Gastroesophageal sphincter (tissue), 4 donors: ENCODE measurements around the gene DGKG. TPM values are rescaled to one million over a fixed set of nuclear protein-coding genes. Genes with fewer than 3 reads are reported as not detected.

Experiments used
- ATAC-seq: fragments of 150-250 bp; one replicate; pipeline ENCODE4 v1.9.1; 2016; ENCODE audit warnings: mild to moderate bottlenecking, moderate library complexity
- H3K27ac ChIP-seq, 4 donors: fragments of 200-600 bp; sonication (generic) in 3 of 4; 1 replicate in 3 of 4; 2 replicates in 1 of 4; pipeline ENCODE4 v1.5.1; 2016 to 2019
- H3K27me3 ChIP-seq: fragments of 200-600 bp; sonication (generic); one replicate; pipeline ENCODE4 v1.5.1; 2019
- H3K36me3 ChIP-seq, 2 donors: fragments of 200-600 bp; sonication (generic); one replicate each; pipeline ENCODE4 v1.5.1; 2019; ENCODE audit warnings: control low read depth in 1 of 2
- H3K4me1 ChIP-seq, 3 donors: fragments of 200-600 bp; sonication (generic); 1 replicate in 2 of 3; 2 replicates in 1 of 3; pipeline ENCODE4 v1.5.1; 2016 to 2019; ENCODE audit warnings: control low read depth in 2 of 3
- H3K4me3 ChIP-seq, 2 donors: fragments of 200-600 bp; sonication (generic); one replicate each; pipeline ENCODE4 v1.5.1; 2019; ENCODE audit warnings: mild to moderate bottlenecking in 1 of 2, moderate library complexity in 1 of 2
- H3K9me3 ChIP-seq, 3 donors: fragments of 200-600 bp; sonication (generic); one replicate each; pipeline ENCODE4 v1.5.1; 2017 to 2019; ENCODE audit warnings: control low read depth in 2 of 3
- EP300 ChIP-seq: sonication (generic); formaldehyde crosslinking; IDR thresholded peaks from one replicate; pipeline ENCODE4 v1.6.1; 2017; ENCODE audit warnings: antibody characterized with exemption, mild to moderate bottlenecking
- POLR2A ChIP-seq, 2 donors: fragments of 450-650 bp; IDR thresholded peaks; one replicate each; pipeline ENCODE4 v1.6.1; 2017; ENCODE audit warnings: antibody characterized with exemption in 2 of 2, mild to moderate bottlenecking in 2 of 2, moderate library complexity in 1 of 2
- POLR2AphosphoS5 ChIP-seq: sonication (generic); formaldehyde crosslinking; IDR thresholded peaks from one replicate; pipeline ENCODE4 v1.6.1; 2017; ENCODE audit warnings: antibody characterized with exemption
- WGBS, 2 donors: methylation state at CpG; one replicate each; pipeline ENCODE4 v1.1.5; 2018; ENCODE audit warnings: low coverage in 1 of 2; 5-methylcytosine and 5-hydroxymethylcytosine counted together
- total RNA-seq, 4 donors: library from RNA; depleted of rRNA; stranded (reverse); fragments of >200 nt; gene quantifications; one replicate each; pipeline ENCODE4 v1.1.0, GENCODE V29; 2016
- TF ChIP-seq, protein P1 (sequence below), 4 experiments: fragments of 200-600 bp in 2 of 4; fragments of 450-650 bp in 2 of 4; sonication (generic) in 1 of 4; IDR thresholded peaks; one replicate each; pipeline ENCODE4 v1.5.1; 2017 to 2019; ENCODE audit warnings: antibody characterized with exemption in 4 of 4, mild to moderate bottlenecking in 2 of 4, moderate library complexity in 2 of 4

Gene DGKG
- total RNA-seq, 4 donors from 2014 or later = 46.3 to 134 (median 90.4) TPM

DNA sequence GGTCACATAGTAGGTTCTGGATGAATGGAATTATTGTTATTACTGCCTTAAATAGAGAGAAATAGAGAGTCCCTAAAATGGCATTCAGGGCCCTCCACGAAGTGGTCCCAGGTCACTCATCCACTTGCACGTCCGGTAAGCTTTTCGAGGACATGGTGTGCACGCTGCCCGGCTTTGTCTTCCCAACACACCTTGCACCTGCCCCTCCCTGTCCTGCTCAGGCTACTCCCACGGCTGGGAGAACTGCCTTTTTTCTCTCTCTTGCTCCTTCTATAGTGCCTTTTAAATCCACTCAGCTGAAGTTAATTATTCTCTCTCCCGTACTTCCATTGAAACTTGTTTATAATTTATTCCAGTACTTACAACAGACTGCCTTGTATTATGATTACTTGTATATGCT is 5.6 kb upstream of the DGKG start:
- Histone ChIP-seq H3K9me3 (no peaks in the 10 kb centered on the region), H3K36me3 (no peaks in the 10 kb centered on the region), H3K27me3 (no peaks in the 10 kb centered on the region), H3K27ac (peak overlapping the region; percentile 13 to 92 (median 63)), H3K4me3 (no peak overlapping the region), H3K4me1 (peaks cover 6 to 62% (median 10%) of the 10 kb centered on the region in 3 donors)
- ATAC-seq = no peak
- 29 to 77% methylated on average over 8 of the region's 8 CpGs for WGBS, 2 donors
- TF ChIP-seq EP300 (no peak), POLR2A (IDR thresholded peaks at IDR 0.05) (no peak), POLR2AphosphoS5 (no peak)
- TF ChIP-seq, protein P1, sequence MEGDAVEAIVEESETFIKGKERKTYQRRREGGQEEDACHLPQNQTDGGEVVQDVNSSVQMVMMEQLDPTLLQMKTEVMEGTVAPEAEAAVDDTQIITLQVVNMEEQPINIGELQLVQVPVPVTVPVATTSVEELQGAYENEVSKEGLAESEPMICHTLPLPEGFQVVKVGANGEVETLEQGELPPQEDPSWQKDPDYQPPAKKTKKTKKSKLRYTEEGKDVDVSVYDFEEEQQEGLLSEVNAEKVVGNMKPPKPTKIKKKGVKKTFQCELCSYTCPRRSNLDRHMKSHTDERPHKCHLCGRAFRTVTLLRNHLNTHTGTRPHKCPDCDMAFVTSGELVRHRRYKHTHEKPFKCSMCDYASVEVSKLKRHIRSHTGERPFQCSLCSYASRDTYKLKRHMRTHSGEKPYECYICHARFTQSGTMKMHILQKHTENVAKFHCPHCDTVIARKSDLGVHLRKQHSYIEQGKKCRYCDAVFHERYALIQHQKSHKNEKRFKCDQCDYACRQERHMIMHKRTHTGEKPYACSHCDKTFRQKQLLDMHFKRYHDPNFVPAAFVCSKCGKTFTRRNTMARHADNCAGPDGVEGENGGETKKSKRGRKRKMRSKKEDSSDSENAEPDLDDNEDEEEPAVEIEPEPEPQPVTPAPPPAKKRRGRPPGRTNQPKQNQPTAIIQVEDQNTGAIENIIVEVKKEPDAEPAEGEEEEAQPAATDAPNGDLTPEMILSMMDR (IDR thresholded peaks at IDR 0.05) = no peak

DNA sequence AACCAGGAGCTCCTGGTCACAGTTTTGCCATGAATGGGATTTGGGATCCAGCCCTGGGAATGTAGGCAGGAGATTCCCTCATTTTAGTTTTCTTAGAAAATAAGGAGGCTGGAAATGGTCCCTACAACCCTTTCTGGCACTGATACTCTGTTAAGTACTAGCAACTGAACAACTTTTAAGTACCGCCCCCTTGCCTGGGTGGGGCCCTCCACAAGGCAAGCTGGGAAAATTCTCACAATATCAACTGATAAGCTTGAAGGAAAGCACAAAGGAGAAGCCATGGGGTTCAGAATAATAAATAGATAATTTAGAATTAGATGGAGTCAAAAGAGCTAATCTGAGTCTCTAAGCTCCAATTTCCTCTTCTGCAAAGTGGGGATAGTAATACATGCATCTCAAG is 4.2 kb upstream of the DGKG start:
- WGBS, 2 donors = 43% methylated on average over 1 of the region's 1 CpG; no CpG with 5 or more reads in 1 of the 2 donors
- Histone ChIP-seq H3K4me3 (no peak overlapping the region), H3K4me1 (peaks cover 6 to 75% (median 10%) of the 10 kb centered on the region in 3 donors), H3K36me3 (no peaks in the 10 kb centered on the region), H3K27me3 (peaks cover 8% of the 10 kb centered on the region), H3K27ac (peak overlapping the region; percentile 80 to 95 (median 90)), H3K9me3 (no peaks in the 10 kb centered on the region)
- no peak for TF ChIP-seq EP300
- no peak for TF ChIP-seq POLR2AphosphoS5
- TF ChIP-seq, protein P1 (IDR thresholded peaks at IDR 0.05) = no peak
- TF ChIP-seq POLR2A (IDR thresholded peaks at IDR 0.05) = no peak
- ATAC-seq = no peak

DNA sequence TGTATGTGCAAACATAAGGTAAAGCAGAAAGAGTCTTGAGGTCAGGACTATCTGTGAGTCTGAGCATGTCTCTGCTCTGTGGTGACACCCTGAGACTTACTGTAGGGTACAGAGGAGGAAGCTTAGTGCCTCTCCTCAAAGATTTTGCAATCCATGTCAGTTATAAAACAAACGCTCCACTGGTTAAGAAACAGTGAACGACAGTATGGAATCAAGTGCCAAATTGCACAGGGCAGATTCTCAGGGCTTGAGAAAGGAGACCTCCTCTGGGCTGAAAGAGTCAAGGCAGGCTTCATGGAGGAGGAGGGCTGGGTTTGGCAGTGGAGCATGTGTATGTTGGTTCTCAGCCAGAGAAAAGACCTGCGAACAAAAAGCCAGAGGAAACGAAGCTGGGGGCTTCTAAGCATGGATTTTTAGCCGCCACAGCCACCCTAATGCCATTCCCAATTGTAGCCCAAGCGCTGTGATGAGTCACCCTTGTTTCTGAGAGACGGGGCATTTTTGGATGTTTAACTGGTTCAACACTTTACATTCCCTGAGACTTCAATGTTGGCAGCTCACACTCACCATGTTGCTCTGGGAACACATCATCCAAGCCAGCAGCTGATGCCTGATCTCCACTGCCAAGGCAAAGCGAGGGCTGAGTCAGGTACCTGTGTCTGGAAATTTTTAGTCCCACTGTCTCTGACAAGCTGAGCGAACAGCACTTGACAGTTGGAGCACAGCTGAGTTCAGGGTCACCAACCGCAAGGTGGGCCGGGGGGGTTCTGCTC is 3.4 kb upstream of the DGKG start:
- Histone ChIP-seq H3K4me1 (peaks cover 6 to 75% (median 10%) of the 10 kb centered on the region in 3 donors), H3K9me3 (no peaks in the 10 kb centered on the region), H3K4me3 (peak overlapping the region in 1 of 2 donors; percentile 9), H3K36me3 (no peaks in the 10 kb centered on the region), H3K27me3 (peaks cover 8% of the 10 kb centered on the region), H3K27ac (peak overlapping the region; percentile 80 to 95 (median 90))
- ATAC-seq = peak; percentile 78
- TF ChIP-seq POLR2A (IDR thresholded peaks at IDR 0.05) = no peak
- TF ChIP-seq, protein P1 (IDR thresholded peaks at IDR 0.05) = peak in 1 of 4 experiments; percentile 18
- peak; percentile 86 for TF ChIP-seq POLR2AphosphoS5
- WGBS, 2 donors = 35 to 40% methylated on average over 7 to 8 of the region's 11 CpGs

DNA sequence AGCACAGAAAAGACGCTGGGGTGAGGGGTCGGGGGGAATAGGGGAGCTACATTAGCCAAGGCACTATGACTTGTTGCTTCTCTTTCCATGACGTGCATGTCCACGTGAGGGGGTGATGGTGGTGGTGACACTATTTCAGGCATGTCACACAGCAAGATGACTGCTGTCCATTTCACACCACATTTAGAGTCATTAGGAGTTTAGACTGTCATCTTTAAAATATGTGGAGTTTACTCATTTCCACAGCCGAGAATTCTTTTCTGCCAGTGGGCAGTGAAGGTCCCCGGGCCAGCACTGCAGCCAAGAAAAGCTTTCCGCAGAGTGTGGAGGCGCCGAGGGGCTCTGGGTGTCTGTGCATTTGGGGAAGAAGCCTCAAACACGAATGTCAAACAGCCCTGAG is 954 bp upstream of the DGKG start:
- H3K27ac ChIP-seq = peak overlapping the region; percentile 80 to 95 (median 90)
- H3K27me3 ChIP-seq = peaks cover 8% of the 10 kb centered on the region
- 33 to 52% methylated on average over 6 to 8 of the region's 10 CpGs for WGBS, 2 donors
- no peaks in the 10 kb centered on the region for H3K9me3 ChIP-seq
- H3K4me3 ChIP-seq = no peak overlapping the region
- no peak for ATAC-seq
- TF ChIP-seq POLR2A (IDR thresholded peaks at IDR 0.05) (no peak), POLR2AphosphoS5 (no peak), EP300 (no peak)
- TF ChIP-seq, protein P1 (IDR thresholded peaks at IDR 0.05) = no peak
- H3K4me1 ChIP-seq = peaks cover 6 to 82% (median 10%) of the 10 kb centered on the region in 3 donors
- H3K36me3 ChIP-seq = no peaks in the 10 kb centered on the region

DNA sequence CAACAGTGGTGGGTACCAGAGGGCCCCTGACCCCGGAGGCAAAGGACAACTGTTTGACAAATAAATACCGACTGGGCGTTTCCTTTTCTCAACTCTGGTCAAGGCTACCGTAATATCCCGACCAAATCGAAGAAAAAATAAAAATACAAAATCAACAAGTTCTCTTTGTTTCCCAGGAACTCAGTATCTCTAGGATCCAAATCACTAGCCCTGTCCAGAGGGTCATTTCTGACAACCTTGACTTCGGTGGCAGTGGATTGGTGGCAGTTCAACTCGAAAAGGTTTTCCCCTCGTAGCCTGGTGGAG is 456 bp upstream of the DGKG start:
- WGBS, 2 donors = 3 to 29% methylated on average over 5 to 9 of the region's 9 CpGs
- H3K27me3 ChIP-seq = peaks cover 8% of the 10 kb centered on the region
- H3K4me1 ChIP-seq = peaks cover 6 to 82% (median 10%) of the 10 kb centered on the region in 3 donors
- H3K36me3 ChIP-seq = no peaks in the 10 kb centered on the region
- H3K9me3 ChIP-seq = no peaks in the 10 kb centered on the region
- H3K4me3 ChIP-seq = peak overlapping the region; percentile 82 to 84
- peak overlapping the region; percentile 80 to 95 (median 90) for H3K27ac ChIP-seq
- TF ChIP-seq POLR2AphosphoS5 = no peak
- no peak for TF ChIP-seq POLR2A (IDR thresholded peaks at IDR 0.05)
- no peak for TF ChIP-seq EP300
- TF ChIP-seq, protein P1 (IDR thresholded peaks at IDR 0.05) = no peak
- no peak for ATAC-seq
